Fibroblast of lung (primary cell): Measurements from ENCODE around the gene MXRA8. TPM values are rescaled to one million over a fixed set of nuclear protein-coding genes. Genes with fewer than 3 reads are reported as not detected.

ENCODE experiments used
- DNase-seq, 2 donors: peaks; one replicate each; pipeline versions ENCODE4 v3.0.0 to v3.0.0-alpha.2; 2010; ENCODE audit warnings: low read depth in 2 of 2
- H2AFZ ChIP-seq: 2 replicates; pipeline ENCODE4 v1.5.1; 2012; ENCODE audit warnings: low read length, control low read depth, inconsistent platforms
- H3K27ac ChIP-seq: 2 replicates; pipeline ENCODE4 v1.5.1; 2011; ENCODE audit warnings: low read length, control low read depth; ENCODE audit not compliant: insufficient read depth
- H3K27me3 ChIP-seq: 2 replicates; pipeline ENCODE4 v1.5.1; 2011; ENCODE audit warnings: mild to moderate bottlenecking, low read length; ENCODE audit not compliant: control insufficient read depth, insufficient read depth
- H3K36me3 ChIP-seq: 2 replicates; pipeline ENCODE4 v1.5.1; 2011; ENCODE audit warnings: low read length; ENCODE audit not compliant: control insufficient read depth, insufficient read depth
- H3K4me1 ChIP-seq: 2 replicates; pipeline ENCODE4 v1.5.1; 2011; ENCODE audit warnings: low read length; ENCODE audit not compliant: control insufficient read depth, insufficient read depth; ENCODE audit errors: extremely low read depth
- H3K4me2 ChIP-seq: 2 replicates; pipeline ENCODE4 v1.5.1; 2011; ENCODE audit warnings: low read length, control low read depth; ENCODE audit not compliant: insufficient read depth; ENCODE audit errors: extremely low read depth
- H3K4me3 ChIP-seq, 4 experiments: fragments of 200-600 bp in 1 of 4; sonication (generic) in 1 of 4; replicated peaks in 1 of 4; 2 replicates each; pipeline ENCODE4 v1.5.1; 2011 to 2016; ENCODE audit warnings: low read length in 4 of 4, low read depth in 3 of 4, mild to moderate bottlenecking in 3 of 4, control low read depth in 2 of 4, inconsistent platforms in 1 of 4, mixed read lengths in 1 of 4; ENCODE audit not compliant: insufficient read depth in 1 of 4; ENCODE audit errors: control extremely low read depth in 1 of 4
- H3K79me2 ChIP-seq: 2 replicates; pipeline ENCODE4 v1.5.1; 2012; ENCODE audit warnings: mild to moderate bottlenecking, low read length, inconsistent platforms; ENCODE audit not compliant: control insufficient read depth, insufficient read depth
- H3K9ac ChIP-seq: 2 replicates; pipeline ENCODE4 v1.5.1; 2011; ENCODE audit warnings: mild to moderate bottlenecking, low read length, control low read depth; ENCODE audit not compliant: insufficient read depth
- H3K9me3 ChIP-seq: 2 replicates; pipeline ENCODE4 v1.5.1; 2012; ENCODE audit warnings: low read depth, low read length; ENCODE audit not compliant: control insufficient read depth, insufficient read depth
- H4K20me1 ChIP-seq: 2 replicates; pipeline ENCODE4 v1.5.1; 2011; ENCODE audit warnings: low read length; ENCODE audit not compliant: control insufficient read depth, insufficient read depth; ENCODE audit errors: extremely low read depth
- CTCF ChIP-seq, 2 donors: IDR thresholded peaks in 1 of 2; conservative IDR thresholded peaks in 1 of 2; 1 replicate in 1 of 2; 2 replicates in 1 of 2; pipeline ENCODE4 v1.5.1; 2011 to 2012; ENCODE audit warnings: low read length in 2 of 2, control low read depth in 1 of 2, inconsistent platforms in 1 of 2, low read depth in 1 of 2, mild to moderate bottlenecking in 1 of 2
- EZH2 ChIP-seq: IDR thresholded peaks from 2 replicates; pipeline ENCODE4 v1.5.1; 2012; ENCODE audit warnings: low read length, control low read depth, mild to moderate bottlenecking; ENCODE audit errors: missing control alignments
- polyA plus RNA-seq, 2 donors: library from polyadenylated mRNA; depleted of rRNA in 1 of 2; stranded (reverse) in 1 of 2; unstranded in 1 of 2; fragments of >200 nt; gene quantifications; 2 replicates each; pipeline ENCODE4 v1.2.1, GENCODE V29; 2011 to 2012; ENCODE audit warnings: missing spikeins in 1 of 2
- total RNA-seq: library from RNA; depleted of rRNA; stranded (reverse); fragments of >200 nt; gene quantifications from 2 replicates; pipeline ENCODE4 v1.2.1, GENCODE V29; 2014

Gene MXRA8
- total and polyA plus RNA-seq, 2 donors (not counting 1 experiment from before 2014, with no cell fraction given) = 205 to 397 TPM

GRCh38 chr1:1312450-1313314 is 45.7 kb downstream of the MXRA8 start:
- H3K27ac ChIP-seq = no peak overlapping the region
- DNase-seq = no peak
- H3K4me3 ChIP-seq = no peak overlapping the region
- no peaks in the 10 kb centered on the region for H3K9me3 ChIP-seq
- peaks cover 29% of the 10 kb centered on the region for H3K79me2 ChIP-seq
- H3K9ac ChIP-seq = no peak overlapping the region
- H3K4me1 ChIP-seq = peaks cover 8% of the 10 kb centered on the region
- H4K20me1 ChIP-seq = no peaks in the 10 kb centered on the region
- H3K4me2 ChIP-seq = no peak overlapping the region
- no peaks in the 10 kb centered on the region for H3K27me3 ChIP-seq
- no peak for TF ChIP-seq CTCF (conservative IDR thresholded peaks at IDR 0.05 in 1 of 2, IDR thresholded peaks at IDR 0.05 in 1 of 2; ENCODE audit: low read depth in 1 of 2, low read length in 2 of 2)
- TF ChIP-seq EZH2 = no peak
- no peak overlapping the region for H2AFZ ChIP-seq
- peaks cover 46% of the 10 kb centered on the region for H3K36me3 ChIP-seq

GRCh38 chr1:1311107-1312104 is 46.9 kb downstream of the MXRA8 start:
- Histone ChIP-seq H3K79me2 (peaks cover 31% of the 10 kb centered on the region), H3K36me3 (peaks cover 46% of the 10 kb centered on the region)

More at GRCh38 chr1:1311107-1312104, 46.9 kb downstream of the MXRA8 start:
- Histone ChIP-seq H4K20me1 (no peaks in the 10 kb centered on the region), H3K27me3 (no peaks in the 10 kb centered on the region), H3K27ac (no peak overlapping the region), H3K9me3 (no peaks in the 10 kb centered on the region), H3K4me2 (no peak overlapping the region), H2AFZ (no peak overlapping the region), H3K4me1 (peaks cover 6% of the 10 kb centered on the region), H3K4me3 (no peak overlapping the region), H3K9ac (no peak overlapping the region)
- DNase-seq = no peak
- TF ChIP-seq EZH2 (no peak), CTCF (conservative IDR thresholded peaks at IDR 0.05 in 1 of 2, IDR thresholded peaks at IDR 0.05 in 1 of 2; ENCODE audit: low read depth in 1 of 2, low read length in 2 of 2) (no peak)
